HepG2 (cell line): Measurements from ENCODE around the gene ORC2. TPM values are rescaled to one million over a fixed set of nuclear protein-coding genes. Genes with fewer than 3 reads are reported as not detected.

Source experiments
- ARID2 ChIP-seq: sonication (generic); formaldehyde crosslinking; IDR thresholded peaks from 2 replicates; pipeline ENCODE4 v1.8.1; 2022; ENCODE audit warnings: mild to moderate bottlenecking, missing genetic modification reagents, borderline replicate concordance
- BORCS8-MEF2B ChIP-seq: sonication (generic); formaldehyde crosslinking; IDR thresholded peaks from 2 replicates; pipeline ENCODE4 v1.8.0; 2022; ENCODE audit warnings: mild to moderate bottlenecking, missing genetic modification reagents
- DNMT3B ChIP-seq: conservative IDR thresholded peaks from 2 replicates; pipeline ENCODE4 v1.6.1; 2016; ENCODE audit warnings: missing biosample characterization, control low read depth
- HMGA1 ChIP-seq: sonication (generic); formaldehyde crosslinking; conservative IDR thresholded peaks from 2 replicates; pipeline ENCODE4 v1.4.0; 2020; ENCODE audit warnings: missing genetic modification reagents
- HOXA5 ChIP-seq: sonication (generic); formaldehyde crosslinking; IDR thresholded peaks from 2 replicates; pipeline ENCODE4 v1.4.0; 2020; ENCODE audit warnings: missing genetic modification reagents
- IRF9 ChIP-seq: sonication (generic); formaldehyde crosslinking; IDR thresholded peaks from 2 replicates; pipeline ENCODE4 v1.8.0; 2022; ENCODE audit warnings: missing genetic modification reagents, mild to moderate bottlenecking, borderline replicate concordance
- NR2F2 ChIP-seq: IDR thresholded peaks from 2 replicates; pipeline ENCODE4 v1.6.1; 2012; ENCODE audit warnings: low read depth, inconsistent platforms, borderline replicate concordance
- ONECUT2 ChIP-seq: sonication (generic); formaldehyde crosslinking; IDR thresholded peaks from 2 replicates; pipeline ENCODE4 v1.4.0; 2020; ENCODE audit warnings: missing genetic modification reagents
- RAD51 ChIP-seq: fragments of 450-650 bp; IDR thresholded peaks from 2 replicates; pipeline ENCODE4 v1.6.1; 2016; ENCODE audit warnings: borderline replicate concordance
- SAP130 ChIP-seq: IDR thresholded peaks from 2 replicates; pipeline ENCODE4 v1.6.1; 2016; ENCODE audit warnings: low read depth
- SKI ChIP-seq: fragments of 450-650 bp; IDR thresholded peaks from one replicate; pipeline ENCODE4 v1.6.1; 2018; ENCODE audit warnings: mild to moderate bottlenecking; ENCODE audit not compliant: partially characterized antibody
- SMAD3 ChIP-seq: sonication (generic); formaldehyde crosslinking; IDR thresholded peaks from 2 replicates; pipeline ENCODE4 v1.4.0; 2020; ENCODE audit warnings: missing genetic modification reagents
- SMAD9 ChIP-seq: sonication (generic); formaldehyde crosslinking; IDR thresholded peaks from 2 replicates; pipeline ENCODE4 v1.5.1; 2020; ENCODE audit warnings: mild to moderate bottlenecking, missing genetic modification reagents
- SMC3 ChIP-seq: IDR thresholded peaks from 2 replicates; pipeline ENCODE4 v1.6.1; 2011; ENCODE audit warnings: low read length, improper control_type of control experiment
- ZNF326 ChIP-seq: sonication (generic); formaldehyde crosslinking; IDR thresholded peaks from 2 replicates; pipeline ENCODE4 v1.4.0; 2020; ENCODE audit warnings: missing genetic modification reagents, borderline replicate concordance
- ZNF501 ChIP-seq: sonication (generic); formaldehyde crosslinking; IDR thresholded peaks from 2 replicates; pipeline ENCODE4 v1.5.1; 2020; ENCODE audit warnings: mild to moderate bottlenecking, moderate library complexity, missing genetic modification reagents
- ZNF766 ChIP-seq: sonication (generic); formaldehyde crosslinking; IDR thresholded peaks from 2 replicates; pipeline ENCODE4 v1.5.0; 2020; ENCODE audit warnings: missing genetic modification reagents, borderline replicate concordance
- ZNF788 ChIP-seq: sonication (generic); formaldehyde crosslinking; IDR thresholded peaks from 2 replicates; pipeline ENCODE4 v1.5.0; 2020; ENCODE audit warnings: mild to moderate bottlenecking, missing genetic modification reagents, borderline replicate concordance
- ZSCAN30 ChIP-seq: sonication (generic); formaldehyde crosslinking; IDR thresholded peaks from 2 replicates; pipeline ENCODE4 v1.5.0; 2020; ENCODE audit warnings: mild to moderate bottlenecking, missing genetic modification reagents
- polyA plus RNA-seq, 8 experiments: library from polyadenylated mRNA; depleted of rRNA in 3 of 8; stranded (reverse) in 7 of 8; unstranded in 1 of 8; fragments of >200 nt; fragmentation: Illumina TruSeq in 4 of 8; extraction: Trizol in 4 of 8; gene quantifications; 2 replicates each; pipeline versions ENCODE4 v1.2.1 to v1.2.3, GENCODE V29; 2011 to 2016; ENCODE audit warnings: low read depth in 4 of 8, missing spikeins in 1 of 8, mixed read lengths in 1 of 8; ENCODE audit not compliant: insufficient read depth in 1 of 8
- total RNA-seq, 5 experiments: library from RNA; depleted of rRNA; stranded (reverse); fragments of >200 nt; fragmentation: Illumina TruSeq; extraction: Trizol; gene quantifications; 2 replicates each; pipeline ENCODE4 v1.2.3, GENCODE V29; 2016; ENCODE audit warnings: low read depth in 1 of 5
- TF ChIP-seq, protein P1 (sequence below): sonication (generic); formaldehyde crosslinking; IDR thresholded peaks from 2 replicates; pipeline ENCODE4 v1.5.1; 2020; ENCODE audit warnings: mild to moderate bottlenecking, missing genetic modification reagents, borderline replicate concordance
- TF ChIP-seq, protein P2 (sequence below): sonication (generic); formaldehyde crosslinking; IDR thresholded peaks from 2 replicates; pipeline ENCODE4 v1.8.0; 2022; ENCODE audit warnings: mild to moderate bottlenecking, missing genetic modification reagents
- TF ChIP-seq, protein P3 (sequence below), 2 experiments: IDR thresholded peaks; 2 replicates each; pipeline ENCODE4 v1.6.1; 2011 to 2012; ENCODE audit warnings: low read length in 2 of 2, borderline replicate concordance in 1 of 2, low read depth in 1 of 2, mild to moderate bottlenecking in 1 of 2, moderate library complexity in 1 of 2
- TF ChIP-seq, protein P4 (sequence below): sonication (generic); formaldehyde crosslinking; IDR thresholded peaks from 2 replicates; pipeline ENCODE4 v1.9.0; 2021; ENCODE audit warnings: missing genetic modification reagents, mild to moderate bottlenecking, borderline replicate concordance

The ORC2 gene
- total and polyA plus RNA-seq, 2 of the 13 experiments (the other 11 are each of a cell fraction or from before 2014, with no cell fraction given): 19.3 to 73.5 TPM

DNA sequence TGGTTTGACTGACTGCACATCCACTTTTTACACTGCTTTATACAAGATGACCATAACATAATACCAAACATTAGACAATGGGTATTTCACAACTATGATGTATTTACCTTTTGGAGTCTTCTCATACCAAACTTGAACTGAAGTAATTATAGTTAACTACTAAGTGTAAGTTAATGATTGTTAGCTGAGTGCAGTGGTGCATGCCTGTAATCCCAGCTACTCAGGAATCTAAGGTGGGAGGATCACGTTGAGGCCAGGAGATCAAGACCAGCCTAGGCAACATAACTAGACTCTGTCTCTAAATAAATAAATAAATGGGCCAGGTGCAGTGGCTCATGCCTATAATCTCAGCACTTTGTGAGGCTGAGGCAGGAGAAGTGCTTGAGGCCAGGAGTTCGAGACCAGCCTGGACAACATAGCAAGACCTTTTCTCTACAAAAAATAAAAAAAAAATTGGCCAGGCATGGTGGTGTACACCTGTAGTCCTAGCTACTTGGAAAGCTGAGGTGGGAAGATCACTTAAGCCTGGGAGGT, 44.9 kb upstream of the ORC2 start (continued):
- TF ChIP-seq, protein P1, sequence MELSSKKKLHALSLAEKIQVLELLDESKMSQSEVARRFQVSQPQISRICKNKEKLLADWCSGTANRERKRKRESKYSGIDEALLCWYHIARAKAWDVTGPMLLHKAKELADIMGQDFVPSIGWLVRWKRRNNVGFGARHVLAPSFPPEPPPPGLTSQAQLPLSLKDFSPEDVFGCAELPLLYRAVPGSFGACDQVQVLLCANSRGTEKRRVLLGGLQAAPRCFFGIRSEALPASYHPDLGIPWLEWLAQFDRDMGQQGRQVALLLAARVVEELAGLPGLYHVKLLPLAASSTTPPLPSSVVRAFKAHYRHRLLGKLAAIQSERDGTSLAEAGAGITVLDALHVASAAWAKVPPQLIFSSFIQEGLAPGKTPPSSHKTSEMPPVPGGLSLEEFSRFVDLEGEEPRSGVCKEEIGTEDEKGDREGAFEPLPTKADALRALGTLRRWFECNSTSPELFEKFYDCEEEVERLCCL (CRISPR knock-in tag): no peak
- TF ChIP-seq SMAD3 (CRISPR knock-in tag): peak; percentile 72; the same call in 1 of the 2 replicates
- peak; percentile 62 for TF ChIP-seq ZNF501 (CRISPR knock-in tag)
- TF ChIP-seq SMAD9 (CRISPR knock-in tag): no peak
- TF ChIP-seq, protein P2, sequence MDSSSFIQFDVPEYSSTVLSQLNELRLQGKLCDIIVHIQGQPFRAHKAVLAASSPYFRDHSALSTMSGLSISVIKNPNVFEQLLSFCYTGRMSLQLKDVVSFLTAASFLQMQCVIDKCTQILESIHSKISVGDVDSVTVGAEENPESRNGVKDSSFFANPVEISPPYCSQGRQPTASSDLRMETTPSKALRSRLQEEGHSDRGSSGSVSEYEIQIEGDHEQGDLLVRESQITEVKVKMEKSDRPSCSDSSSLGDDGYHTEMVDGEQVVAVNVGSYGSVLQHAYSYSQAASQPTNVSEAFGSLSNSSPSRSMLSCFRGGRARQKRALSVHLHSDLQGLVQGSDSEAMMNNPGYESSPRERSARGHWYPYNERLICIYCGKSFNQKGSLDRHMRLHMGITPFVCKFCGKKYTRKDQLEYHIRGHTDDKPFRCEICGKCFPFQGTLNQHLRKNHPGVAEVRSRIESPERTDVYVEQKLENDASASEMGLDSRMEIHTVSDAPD (CRISPR knock-in tag): no peak; the same call in 1 of the 2 replicates
- TF ChIP-seq ZNF326 (CRISPR knock-in tag): no peak
- no peak for TF ChIP-seq ZNF766 (CRISPR knock-in tag)
- TF ChIP-seq HMGA1 (CRISPR knock-in tag): no peak
- TF ChIP-seq BORCS8-MEF2B (CRISPR knock-in tag): no peak
- TF ChIP-seq, protein P3, sequence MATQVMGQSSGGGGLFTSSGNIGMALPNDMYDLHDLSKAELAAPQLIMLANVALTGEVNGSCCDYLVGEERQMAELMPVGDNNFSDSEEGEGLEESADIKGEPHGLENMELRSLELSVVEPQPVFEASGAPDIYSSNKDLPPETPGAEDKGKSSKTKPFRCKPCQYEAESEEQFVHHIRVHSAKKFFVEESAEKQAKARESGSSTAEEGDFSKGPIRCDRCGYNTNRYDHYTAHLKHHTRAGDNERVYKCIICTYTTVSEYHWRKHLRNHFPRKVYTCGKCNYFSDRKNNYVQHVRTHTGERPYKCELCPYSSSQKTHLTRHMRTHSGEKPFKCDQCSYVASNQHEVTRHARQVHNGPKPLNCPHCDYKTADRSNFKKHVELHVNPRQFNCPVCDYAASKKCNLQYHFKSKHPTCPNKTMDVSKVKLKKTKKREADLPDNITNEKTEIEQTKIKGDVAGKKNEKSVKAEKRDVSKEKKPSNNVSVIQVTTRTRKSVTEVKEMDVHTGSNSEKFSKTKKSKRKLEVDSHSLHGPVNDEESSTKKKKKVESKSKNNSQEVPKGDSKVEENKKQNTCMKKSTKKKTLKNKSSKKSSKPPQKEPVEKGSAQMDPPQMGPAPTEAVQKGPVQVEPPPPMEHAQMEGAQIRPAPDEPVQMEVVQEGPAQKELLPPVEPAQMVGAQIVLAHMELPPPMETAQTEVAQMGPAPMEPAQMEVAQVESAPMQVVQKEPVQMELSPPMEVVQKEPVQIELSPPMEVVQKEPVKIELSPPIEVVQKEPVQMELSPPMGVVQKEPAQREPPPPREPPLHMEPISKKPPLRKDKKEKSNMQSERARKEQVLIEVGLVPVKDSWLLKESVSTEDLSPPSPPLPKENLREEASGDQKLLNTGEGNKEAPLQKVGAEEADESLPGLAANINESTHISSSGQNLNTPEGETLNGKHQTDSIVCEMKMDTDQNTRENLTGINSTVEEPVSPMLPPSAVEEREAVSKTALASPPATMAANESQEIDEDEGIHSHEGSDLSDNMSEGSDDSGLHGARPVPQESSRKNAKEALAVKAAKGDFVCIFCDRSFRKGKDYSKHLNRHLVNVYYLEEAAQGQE (IDR thresholded peaks at IDR 0.05; ENCODE audit: borderline replicate concordance in 1 of 2, low read depth in 1 of 2, low read length in 2 of 2): no peak
- TF ChIP-seq ONECUT2 (CRISPR knock-in tag): no peak
- TF ChIP-seq ZNF788 (CRISPR knock-in tag): peak; percentile 46; the same call in 1 of the 2 replicates
- TF ChIP-seq ZSCAN30 (CRISPR knock-in tag): no peak
- no peak for TF ChIP-seq IRF9
- peak; percentile 32; the same call in 1 of the 2 replicates for TF ChIP-seq SMC3
- no peak for TF ChIP-seq DNMT3B
- TF ChIP-seq SAP130: peak; percentile 77
- TF ChIP-seq ARID2 (CRISPR knock-in tag): 0 out of 2 replicates have a peak, but pooled peaks have one; percentile 7
- peak; percentile 72 for TF ChIP-seq SKI
- TF ChIP-seq NR2F2: no peak
- TF ChIP-seq HOXA5: 0 out of 2 replicates have a peak, but pooled peaks have one; percentile 29
- TF ChIP-seq RAD51: no peak
- TF ChIP-seq, protein P4, sequence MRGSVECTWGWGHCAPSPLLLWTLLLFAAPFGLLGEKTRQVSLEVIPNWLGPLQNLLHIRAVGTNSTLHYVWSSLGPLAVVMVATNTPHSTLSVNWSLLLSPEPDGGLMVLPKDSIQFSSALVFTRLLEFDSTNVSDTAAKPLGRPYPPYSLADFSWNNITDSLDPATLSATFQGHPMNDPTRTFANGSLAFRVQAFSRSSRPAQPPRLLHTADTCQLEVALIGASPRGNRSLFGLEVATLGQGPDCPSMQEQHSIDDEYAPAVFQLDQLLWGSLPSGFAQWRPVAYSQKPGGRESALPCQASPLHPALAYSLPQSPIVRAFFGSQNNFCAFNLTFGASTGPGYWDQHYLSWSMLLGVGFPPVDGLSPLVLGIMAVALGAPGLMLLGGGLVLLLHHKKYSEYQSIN (CRISPR knock-in tag): no peak
